Natural killer cell (primary cell): ENCODE results near the gene NSD1. TPM values are rescaled to one million over a fixed set of nuclear protein-coding genes. Genes with fewer than 3 reads are reported as not detected.
A peak's percentile ranks its signal among the peaks of the same experiment; 100 is the strongest.

Experiments used
- ATAC-seq, 3 donors: fragments of 150-1000 bp in 2 of 3; fragments of 200-7000 bp in 1 of 3; cut with Tn5 transposase; 1 replicate in 1 of 3; 2 replicates in 2 of 3; pipeline ENCODE4 v1.10.0; 2021; ENCODE audit warnings: mild to moderate bottlenecking in 2 of 3, moderate library complexity in 2 of 3
- DNase-seq, 2 donors: peaks; one replicate each; pipeline versions ENCODE4 v3.0.0 to v3.0.0-alpha.2; 2013 to 2021; ENCODE audit warnings: mixed read lengths in 1 of 2
- H3K27ac ChIP-seq: one replicate; pipeline ENCODE4 v1.5.1; 2013; ENCODE audit warnings: mild to moderate bottlenecking, low read length
- H3K27me3 ChIP-seq: one replicate; pipeline ENCODE4 v1.6.1; 2013; ENCODE audit warnings: low read length; ENCODE audit not compliant: control insufficient read depth, insufficient read depth
- H3K36me3 ChIP-seq: one replicate; pipeline ENCODE4 v1.6.1; 2013; ENCODE audit warnings: low read length; ENCODE audit not compliant: control insufficient read depth, insufficient read depth
- H3K4me1 ChIP-seq: one replicate; pipeline ENCODE4 v1.6.1; 2013; ENCODE audit warnings: low read length; ENCODE audit not compliant: control insufficient read depth, insufficient read depth
- H3K4me3 ChIP-seq: one replicate; pipeline ENCODE4 v1.5.1; 2013; ENCODE audit warnings: low read length
- H3K9me3 ChIP-seq: one replicate; pipeline ENCODE4 v1.6.1; 2013; ENCODE audit warnings: low read length; ENCODE audit not compliant: control insufficient read depth, insufficient read depth
- H3K27ac Mint-ChIP-seq, 2 donors: one replicate each; pipeline ENCODE4 v1.8.0; 2022; ENCODE audit warnings: mild to moderate bottlenecking in 2 of 2, mixed read lengths in 2 of 2, moderate library complexity in 1 of 2
- H3K27me3 Mint-ChIP-seq, 2 donors: one replicate each; pipeline ENCODE4 v1.8.0; 2022; ENCODE audit warnings: low read depth in 2 of 2, mixed read lengths in 2 of 2
- H3K36me3 Mint-ChIP-seq: one replicate; pipeline ENCODE4 v1.8.0; 2022; ENCODE audit warnings: mixed read lengths
- H3K4me1 Mint-ChIP-seq, 2 donors: one replicate each; pipeline ENCODE4 v1.8.0; 2022; ENCODE audit warnings: mixed read lengths in 2 of 2
- H3K4me3 Mint-ChIP-seq: one replicate; pipeline ENCODE4 v1.8.0; 2022; ENCODE audit warnings: mild to moderate bottlenecking, moderate library complexity, mixed read lengths
- H3K9me3 Mint-ChIP-seq, 2 donors: one replicate each; pipeline ENCODE4 v1.8.0; 2022; ENCODE audit warnings: mixed read lengths in 2 of 2
- CTCF ChIP-seq: fragments of 200-600 bp; IDR thresholded peaks from one replicate; pipeline ENCODE4 v1.8.0; 2022; ENCODE audit warnings: antibody characterized with exemption
- WGBS: methylation state at CpG from one replicate; pipeline ENCODE4 v1.1.7; 2013; ENCODE audit warnings: missing lambda C conversion rate; ENCODE audit not compliant: insufficient coverage; 5-methylcytosine and 5-hydroxymethylcytosine counted together
- intact Hi-C: fragments of 100-400 bp; cut with micrococcal nuclease; formaldehyde crosslinking; loops from one replicate; pipeline ENCODE4 v1.14.2; 2022
- total RNA-seq, 4 donors: library from RNA; stranded (reverse); fragments of 120-200 nt in 1 of 4; gene quantifications; one replicate each; pipeline versions ENCODE4 v1.2.3 to v1.2.4, GENCODE V29; 2013 to 2022

NSD1 gene
- total RNA-seq, 3 donors from 2014 or later (not counting 1 experiment from before 2014, with no cell fraction given) = 117 to 147 (median 143) TPM

GRCh38 chr5:177310332-177310731 is 176.8 kb downstream of the NSD1 start:
- H3K36me3 ChIP-seq = peaks cover 20% of the 10 kb centered on the region
- no peaks in the 10 kb centered on the region for H3K9me3 ChIP-seq
- DNase-seq (no peak), ATAC-seq (no peak)
- peak overlapping the region; percentile 68 to 87 for H3K27ac Mint-ChIP-seq
- intact Hi-C loops = loop anchor here (5.0 kb wide), 1 partner anchor 47 kb away; the partner anchor contains the start of gene RGS14
- H3K36me3 Mint-ChIP-seq = no peaks in the 10 kb centered on the region
- H3K4me3 Mint-ChIP-seq = peak overlapping the region; percentile 91
- H3K4me3 ChIP-seq = no peak overlapping the region
- no peak overlapping the region for H3K27ac ChIP-seq
- WGBS = 87% methylated on average over 13 of the region's 13 CpGs
- no peaks in the 10 kb centered on the region for H3K9me3 Mint-ChIP-seq
- no peak for TF ChIP-seq CTCF
- H3K27me3 Mint-ChIP-seq = no peaks in the 10 kb centered on the region
- H3K4me1 ChIP-seq = peaks cover 77% of the 10 kb centered on the region
- H3K27me3 ChIP-seq = no peaks in the 10 kb centered on the region
- H3K4me1 Mint-ChIP-seq = peaks cover 41 to 53% of the 10 kb centered on the region in 2 donors

GRCh38 chr5:177310757-177311391 is 177.3 kb downstream of the NSD1 start:
- intact Hi-C loops = loop anchor here (5.0 kb wide), 1 partner anchor 46 kb away; the partner anchor contains the start of gene RGS14

DNA sequence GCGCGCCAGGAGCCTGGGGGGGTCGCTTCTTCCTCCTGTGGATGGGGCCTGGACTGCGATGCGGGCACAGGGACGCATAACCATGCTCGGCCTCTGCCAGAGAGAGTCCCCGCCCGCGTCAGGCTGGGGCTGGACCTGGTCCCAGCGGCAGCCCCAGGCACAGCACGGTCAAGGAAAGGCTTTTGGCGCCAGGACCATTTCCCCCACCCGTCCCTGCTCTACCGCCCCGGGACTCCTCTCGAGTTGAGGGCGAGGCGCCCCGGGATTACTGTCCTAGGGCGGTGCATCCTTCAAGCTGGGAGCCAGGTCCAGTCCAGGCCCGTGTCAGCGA is 177.8 kb downstream of the NSD1 start:
- ATAC-seq (no peak), DNase-seq (no peak)
- Mint-ChIP-seq H3K27me3 (no peaks in the 10 kb centered on the region), H3K9me3 (no peaks in the 10 kb centered on the region), H3K4me3 (peak overlapping the region; percentile 86), H3K27ac (peak overlapping the region in 1 of 2 donors; percentile 87), H3K36me3 (no peaks in the 10 kb centered on the region), H3K4me1 (peaks cover 34 to 45% of the 10 kb centered on the region in 2 donors)
- no peaks in the 10 kb centered on the region for H3K27me3 ChIP-seq
- H3K36me3 ChIP-seq = peaks cover 11% of the 10 kb centered on the region
- peaks cover 67% of the 10 kb centered on the region for H3K4me1 ChIP-seq
- under 1% methylated on average over 23 of the region's 23 CpGs for WGBS
- peak overlapping the region; percentile 51 for H3K4me3 ChIP-seq
- intact Hi-C loops = loop anchor here (5.0 kb wide), 1 partner anchor 46 kb away; the partner anchor contains the start of gene RGS14
- TF ChIP-seq CTCF = no peak
- H3K9me3 ChIP-seq = no peaks in the 10 kb centered on the region
- no peak overlapping the region for H3K27ac ChIP-seq

More at GRCh38 chr5:177310757-177311391, 177.3 kb downstream of the NSD1 start:
- WGBS = 9% methylated on average over 16 of the region's 20 CpGs
- H3K9me3 Mint-ChIP-seq = no peaks in the 10 kb centered on the region
- ATAC-seq (no peak), DNase-seq (peak in 1 of 2 donors; percentile 46)
- H3K4me1 ChIP-seq = peaks cover 72% of the 10 kb centered on the region
- H3K4me3 Mint-ChIP-seq = peak overlapping the region; percentile 91
- no peaks in the 10 kb centered on the region for H3K27me3 Mint-ChIP-seq
- H3K27ac Mint-ChIP-seq = peak overlapping the region; percentile 68 to 87
- H3K27ac ChIP-seq = no peak overlapping the region
- H3K4me1 Mint-ChIP-seq = peaks cover 36 to 48% of the 10 kb centered on the region in 2 donors
- peaks cover 15% of the 10 kb centered on the region for H3K36me3 ChIP-seq
- TF ChIP-seq CTCF = no peak
- no peaks in the 10 kb centered on the region for H3K36me3 Mint-ChIP-seq
- H3K9me3 ChIP-seq = no peaks in the 10 kb centered on the region
- H3K4me3 ChIP-seq = peak overlapping the region; percentile 51
- no peaks in the 10 kb centered on the region for H3K27me3 ChIP-seq
